ENCODE measurements around the gene IRF5. TPM values are rescaled to one million over a fixed set of nuclear protein-coding genes. Genes with fewer than 3 reads are reported as not detected.

Gene IRF5
- total and polyA plus RNA-seq, 2 donors (not counting 1 experiment from before 2014, with no cell fraction given): 91.3 to 135 TPM

DNA sequence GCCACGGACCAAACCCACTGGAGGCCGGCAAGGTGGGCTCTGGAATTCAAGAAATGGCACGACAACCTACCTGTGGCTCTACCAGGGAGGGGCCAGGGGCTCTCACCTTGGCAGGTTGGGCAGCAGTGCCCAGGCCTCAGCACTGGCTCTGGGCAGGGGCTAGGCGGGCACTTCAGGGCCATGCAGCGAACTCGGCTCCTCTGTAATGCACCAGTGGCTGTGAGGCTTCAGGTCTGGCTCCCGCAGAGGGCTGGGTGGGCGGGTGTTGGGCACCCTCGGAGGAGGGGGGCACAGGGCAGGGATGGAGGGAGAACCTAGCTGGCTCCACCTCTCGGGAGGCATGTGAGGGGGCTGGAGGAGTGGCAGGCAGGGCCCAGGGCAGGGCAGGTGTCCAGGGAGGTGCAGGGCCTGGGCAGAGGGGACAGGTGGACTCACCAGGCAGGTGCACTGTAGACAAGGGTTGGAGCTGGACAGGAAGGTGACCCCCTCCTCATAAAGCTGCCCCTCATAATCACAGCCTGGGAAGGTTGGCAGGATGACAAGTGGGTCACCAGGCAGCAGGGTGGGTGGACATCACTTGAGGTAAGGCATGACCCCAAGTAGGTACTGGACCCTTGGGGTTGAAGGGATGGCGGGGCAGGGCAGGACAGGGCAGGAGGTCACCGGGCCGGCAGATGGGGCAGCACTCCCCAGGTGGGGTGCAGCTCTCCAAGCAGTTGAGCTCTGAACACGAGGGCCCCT, 33.9 kb upstream of the IRF5 start:
- POLR2A ChIA-PET: no interaction called here
- Histone ChIP-seq H3K4me2 (replicated peaks; ENCODE audit: low read depth, low read length, poor library complexity, severe bottlenecking) (no peak overlapping the region), H3K9ac (ENCODE audit: low read length) (no peak overlapping the region), H2AFZ (ENCODE audit: insufficient read depth, low read depth, low read length, poor library complexity, severe bottlenecking) (no peak overlapping the region), H3K36me3 (replicated peaks in 1 of 2; ENCODE audit: control extremely low read depth in 1 of 2, control insufficient read depth in 1 of 2, extremely low read depth in 1 of 2, insufficient read depth in 2 of 2, low read length in 1 of 2) (no peaks in the 10 kb centered on the region), H3K79me2 (ENCODE audit: control insufficient read depth, insufficient read depth, low read length) (no peaks in the 10 kb centered on the region), H3K27me3 (replicated peaks in 1 of 4; ENCODE audit: control extremely low read depth in 1 of 4, control insufficient read depth in 3 of 4, insufficient read depth in 4 of 4, low read length in 3 of 4) (peaks cover 0 to 9% (median 2%) of the 10 kb centered on the region in 4 experiments), H3K9me3 (ENCODE audit: control extremely low read depth in 1 of 3, control insufficient read depth in 2 of 3, insufficient read depth in 1 of 3, low read length in 2 of 3) (peaks cover 3 to 8% (median 4%) of the 10 kb centered on the region in 3 donors), H3K4me1 (ENCODE audit: control insufficient read depth in 2 of 2, insufficient read depth in 2 of 2, low read length in 2 of 2) (peaks cover 0 to 6% of the 10 kb centered on the region in 2 donors), H3K4me3 (ENCODE audit: control extremely low read depth in 1 of 5, extremely low read depth in 1 of 5, insufficient read depth in 1 of 5, low read depth in 2 of 5, low read length in 4 of 5) (no peak overlapping the region), H3K27ac (ENCODE audit: low read length in 2 of 2) (no peak overlapping the region), H4K20me1 (ENCODE audit: control insufficient read depth, insufficient read depth, low read length, poor library complexity, severe bottlenecking) (no peaks in the 10 kb centered on the region)
- Mint-ChIP-seq H3K27ac (no peak overlapping the region), H3K9me3 (ENCODE audit: insufficient read depth) (no peaks in the 10 kb centered on the region), H3K4me1 (peaks cover 8% of the 10 kb centered on the region), H3K4me3 (no peak overlapping the region), H3K27me3 (peaks cover 13% of the 10 kb centered on the region)
- intact Hi-C loops (cut with micrococcal nuclease): loop anchor here (1.0 to 2.0 kb wide), 4 partner anchors 35 to 188 kb away; no protein-coding TSS in a partner anchor
- WGBS (ENCODE audit: insufficient coverage): 87% methylated on average over 14 of the region's 14 CpGs
- DNase-seq (peak; percentile 24), ATAC-seq (ENCODE audit: low read depth) (no peak)
- TF ChIP-seq CTCF (IDR thresholded peaks at IDR 0.05): no peak
- CTCF ChIA-PET: interaction anchor here (0.6 to 2.8 kb wide), 17 partner anchors 11 to 306 kb away, joined by 3 to 28 read pairs (median 4); no protein-coding TSS in a partner anchor

DNA sequence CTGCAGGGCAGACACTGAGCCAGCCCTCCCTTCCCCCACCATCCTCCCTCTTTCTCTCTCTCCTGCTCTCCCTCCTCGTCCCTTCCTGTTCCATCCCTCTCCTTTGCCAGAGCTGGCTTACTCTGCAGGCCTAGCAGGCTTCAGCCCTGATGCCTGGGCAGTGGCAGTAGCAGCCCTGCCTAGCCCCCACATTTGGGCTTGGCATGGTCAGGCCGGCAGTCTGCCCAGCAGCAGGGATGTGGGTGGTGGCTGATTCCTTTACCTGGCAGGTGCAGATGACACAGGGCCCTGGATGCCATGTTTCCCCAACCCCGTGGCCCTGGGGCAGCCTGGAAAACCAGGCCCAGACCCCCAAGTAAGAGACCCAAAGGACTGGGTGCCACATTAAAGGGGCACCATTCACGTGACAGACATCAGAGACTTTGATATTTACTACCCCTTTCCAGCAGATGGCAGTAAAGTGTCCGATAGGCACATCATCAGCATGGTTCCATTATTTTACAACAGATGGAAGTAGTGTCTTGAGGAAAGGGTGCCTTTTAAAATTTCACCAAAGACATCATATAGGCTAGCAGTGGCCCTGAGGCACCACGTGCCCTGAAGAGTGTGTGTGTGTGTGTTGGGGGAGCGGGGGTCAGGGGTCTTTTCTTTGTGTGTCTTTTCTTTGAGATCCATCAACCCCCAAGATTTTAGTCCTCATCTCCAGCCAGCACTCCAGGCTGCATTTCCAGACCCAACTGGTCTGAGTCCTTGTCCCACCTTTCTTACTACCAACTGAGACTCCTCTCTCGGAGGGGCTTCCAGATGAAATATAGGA, 33.1 kb upstream of the IRF5 start:
- intact Hi-C loops (cut with micrococcal nuclease): loop anchor here (1.0 to 2.0 kb wide), 4 partner anchors 34 to 187 kb away; no protein-coding TSS in a partner anchor
- Histone ChIP-seq H3K79me2 (ENCODE audit: control insufficient read depth, insufficient read depth, low read length) (no peaks in the 10 kb centered on the region), H3K36me3 (replicated peaks in 1 of 2; ENCODE audit: control extremely low read depth in 1 of 2, control insufficient read depth in 1 of 2, extremely low read depth in 1 of 2, insufficient read depth in 2 of 2, low read length in 1 of 2) (no peaks in the 10 kb centered on the region), H3K4me1 (ENCODE audit: control insufficient read depth in 2 of 2, insufficient read depth in 2 of 2, low read length in 2 of 2) (peaks cover 3 to 9% of the 10 kb centered on the region in 2 donors), H3K4me3 (ENCODE audit: control extremely low read depth in 1 of 5, extremely low read depth in 1 of 5, insufficient read depth in 1 of 5, low read depth in 2 of 5, low read length in 4 of 5) (no peak overlapping the region), H3K27me3 (replicated peaks in 1 of 4; ENCODE audit: control extremely low read depth in 1 of 4, control insufficient read depth in 3 of 4, insufficient read depth in 4 of 4, low read length in 3 of 4) (peaks cover 0 to 15% (median 5%) of the 10 kb centered on the region in 4 experiments), H2AFZ (ENCODE audit: insufficient read depth, low read depth, low read length, poor library complexity, severe bottlenecking) (peak overlapping the region; percentile 40), H3K27ac (ENCODE audit: low read length in 2 of 2) (no peak overlapping the region), H3K4me2 (replicated peaks; ENCODE audit: low read depth, low read length, poor library complexity, severe bottlenecking) (peak overlapping the region; percentile 39), H3K9ac (ENCODE audit: low read length) (no peak overlapping the region), H4K20me1 (ENCODE audit: control insufficient read depth, insufficient read depth, low read length, poor library complexity, severe bottlenecking) (no peaks in the 10 kb centered on the region), H3K9me3 (ENCODE audit: control extremely low read depth in 1 of 3, control insufficient read depth in 2 of 3, insufficient read depth in 1 of 3, low read length in 2 of 3) (peaks cover 0 to 3% (median 3%) of the 10 kb centered on the region in 3 donors)
- no peak overlapping the region for H3K4me3 Mint-ChIP-seq
- ChIA-PET POLR2A (no interaction called here), CTCF (interaction anchor here (0.9 to 2.8 kb wide), 15 partner anchors 10 to 305 kb away, joined by 3 to 28 read pairs (median 4); no protein-coding TSS in a partner anchor)
- no peaks in the 10 kb centered on the region for H3K9me3 Mint-ChIP-seq (ENCODE audit: insufficient read depth)
- H3K4me1 Mint-ChIP-seq: peaks cover 11% of the 10 kb centered on the region
- H3K27me3 Mint-ChIP-seq: peaks cover 20% of the 10 kb centered on the region
- 48% methylated on average over 3 of the region's 8 CpGs for WGBS (ENCODE audit: insufficient coverage)
- no peak overlapping the region for H3K27ac Mint-ChIP-seq
- ATAC-seq (ENCODE audit: low read depth) (peak; percentile 89), DNase-seq (peak; percentile 84)
- TF ChIP-seq EZH2 (IDR thresholded peaks at IDR 0.05; ENCODE audit: borderline replicate concordance, insufficient read depth, low read depth, low read length, poor library complexity, severe bottlenecking): no peak
- peak; percentile 85 for TF ChIP-seq CTCF (IDR thresholded peaks at IDR 0.05)

Data from B cell (primary cell).